Aorta (tissue), 5 donors: ENCODE results near the gene CCDC17. TPM values are rescaled to one million over a fixed set of nuclear protein-coding genes. Genes with fewer than 3 reads are reported as not detected.

Experiments
- ATAC-seq: fragments of 200-7000 bp; cut with Tn5 transposase; one replicate; pipeline ENCODE4 v1.9.1; 2022; ENCODE audit warnings: moderate library complexity; ENCODE audit not compliant: low FRiP score
- DNase-seq, 2 donors: peaks; one replicate each; pipeline ENCODE4 v3.0.0-alpha.2; 2020
- H3K27ac ChIP-seq, 2 donors: one replicate each; pipeline ENCODE4 v1.5.1; 2013; ENCODE audit warnings: low read length in 2 of 2, mild to moderate bottlenecking in 2 of 2, moderate library complexity in 2 of 2, control low read depth in 1 of 2, inconsistent platforms in 1 of 2, low read depth in 1 of 2
- H3K27me3 ChIP-seq, 2 donors: one replicate each; pipeline ENCODE4 v1.6.1; 2013; ENCODE audit warnings: control low read depth in 1 of 2, low read length in 1 of 2, mild to moderate bottlenecking in 1 of 2, moderate library complexity in 1 of 2; ENCODE audit not compliant: insufficient read depth in 2 of 2, control insufficient read depth in 1 of 2
- H3K36me3 ChIP-seq, 2 donors: one replicate each; pipeline ENCODE4 v1.6.1; 2013; ENCODE audit warnings: control low read depth in 1 of 2, low read length in 1 of 2, mild to moderate bottlenecking in 1 of 2; ENCODE audit not compliant: insufficient read depth in 2 of 2, control insufficient read depth in 1 of 2
- H3K4me1 ChIP-seq, 2 donors: one replicate each; pipeline ENCODE4 v1.6.1; 2013; ENCODE audit warnings: low read length in 2 of 2, control low read depth in 1 of 2, mild to moderate bottlenecking in 1 of 2, moderate library complexity in 1 of 2; ENCODE audit not compliant: insufficient read depth in 2 of 2, control insufficient read depth in 1 of 2
- H3K4me3 ChIP-seq, 2 donors: one replicate each; pipeline ENCODE4 v1.5.1; 2013; ENCODE audit warnings: low read length in 2 of 2, control low read depth in 1 of 2, mild to moderate bottlenecking in 1 of 2
- H3K9me3 ChIP-seq: one replicate; pipeline ENCODE4 v1.6.1; 2013; ENCODE audit warnings: mild to moderate bottlenecking, low read length; ENCODE audit not compliant: control insufficient read depth
- WGBS, 2 donors: extraction: QIAGEN DNeasy Blood & Tissue Kit; methylation state at CpG; one replicate each; pipeline ENCODE4 v1.1.7; 2013; 5-methylcytosine and 5-hydroxymethylcytosine counted together
- intact Hi-C, 2 donors: fragments of 100-400 bp; cut with DNase I; formaldehyde crosslinking; loops; one replicate each; pipeline versions ENCODE4 v1.14.2 to v1.15.0; 2022
- polyA plus RNA-seq, 2 donors: library from polyadenylated mRNA; stranded (reverse); fragments of 200-250 nt; gene quantifications; one replicate each; pipeline ENCODE4 v1.2.3, GENCODE V29; 2013
- total RNA-seq, 2 donors: library from RNA; stranded (reverse); fragmentation: NEBNext Ultra II Directional; extraction: Animal tissue kit (Norgen Biotek cat#: 25700); gene quantifications; one replicate each; pipeline ENCODE4 v1.2.1, GENCODE V29; 2021
- donor health status: healthy with polysubstance abuse.
- donor health status: Bipolar disorder and iron deficiency.
- donor health status: DM: no; HTN: no; CAD: no.
- donor health status: DM: no; HTN: no; CAD: no.
- donor health status: DM: yes; HTN: yes; CAD: no.

The CCDC17 gene
- total and polyA plus RNA-seq, 4 donors = 0.69 to 3.3 (median 1.8) TPM; not detected in 1

DNA sequence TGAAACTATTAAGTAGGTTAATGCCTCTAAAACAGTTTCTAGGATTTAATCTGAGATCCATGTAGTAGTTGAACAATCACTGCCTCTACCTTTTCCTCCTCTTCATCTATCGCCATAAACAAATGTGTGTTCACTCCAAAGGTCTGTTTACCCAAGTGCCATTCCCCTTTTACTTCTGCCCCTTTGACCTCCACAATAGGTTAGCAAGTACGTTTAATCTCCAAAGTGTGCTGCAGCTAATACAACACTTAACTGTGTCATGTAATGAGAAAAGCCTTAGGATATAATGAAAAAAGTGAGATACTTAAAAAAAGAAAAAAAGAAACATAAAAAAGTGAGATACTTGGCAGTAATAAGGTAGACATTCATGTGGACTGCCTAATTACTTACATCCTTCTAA, 34.3 kb upstream of the CCDC17 start:
- intact Hi-C loops = no loop called here
- ATAC-seq = no peak

DNA sequence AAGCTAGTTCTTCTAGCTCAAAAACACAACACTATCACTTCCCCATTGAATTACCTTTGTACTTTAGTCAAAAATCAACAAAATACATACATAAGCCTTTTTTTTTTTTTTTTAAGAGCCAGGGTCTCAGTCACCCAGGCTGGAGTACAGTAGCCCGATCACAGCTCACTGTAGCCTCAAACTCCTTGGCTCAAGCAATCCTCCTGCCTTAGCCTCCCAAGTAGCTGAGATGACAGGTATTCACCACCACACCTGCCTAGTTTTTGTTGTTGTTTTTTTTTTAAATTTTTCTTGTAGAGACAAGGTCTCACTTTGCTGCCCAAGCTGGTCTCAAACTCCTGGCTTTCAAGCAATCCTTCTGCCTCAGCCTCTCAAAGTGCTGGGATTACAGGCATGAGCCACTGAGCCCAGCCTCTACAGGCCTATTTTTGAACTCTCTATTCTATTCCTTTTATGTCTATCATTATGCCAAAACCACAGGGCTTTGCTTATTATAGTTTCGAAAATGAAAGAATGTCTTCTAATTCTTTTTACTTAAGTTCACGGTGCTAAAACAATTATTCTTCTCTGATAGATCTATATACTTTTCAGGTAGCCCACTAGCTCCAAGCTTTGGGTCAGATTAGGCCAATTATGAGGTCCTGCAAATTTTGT, 32.8 kb upstream of the CCDC17 start:
- no peak overlapping the region for H3K4me3 ChIP-seq
- ATAC-seq = no peak
- WGBS, 2 donors = 92 to 93% methylated on average over 3 of the region's 3 CpGs
- H3K4me1 ChIP-seq = no peaks in the 10 kb centered on the region
- intact Hi-C loops = no loop called here
- no peak overlapping the region for H3K27ac ChIP-seq
- H3K27me3 ChIP-seq = no peaks in the 10 kb centered on the region
- DNase-seq = no peak
- H3K36me3 ChIP-seq = peaks cover 3 to 10% of the 10 kb centered on the region in 2 donors
- no peaks in the 10 kb centered on the region for H3K9me3 ChIP-seq

More for the DNA sequence above, 34.3 kb upstream of the CCDC17 start:
- Histone ChIP-seq H3K4me1 (no peaks in the 10 kb centered on the region), H3K27ac (no peak overlapping the region), H3K4me3 (no peak overlapping the region), H3K27me3 (no peaks in the 10 kb centered on the region), H3K9me3 (no peaks in the 10 kb centered on the region), H3K36me3 (peaks cover 3 to 10% of the 10 kb centered on the region in 2 donors)
- 67 to 70% methylated on average over 2 of the region's 2 CpGs for WGBS, 2 donors
- DNase-seq = no peak

DNA sequence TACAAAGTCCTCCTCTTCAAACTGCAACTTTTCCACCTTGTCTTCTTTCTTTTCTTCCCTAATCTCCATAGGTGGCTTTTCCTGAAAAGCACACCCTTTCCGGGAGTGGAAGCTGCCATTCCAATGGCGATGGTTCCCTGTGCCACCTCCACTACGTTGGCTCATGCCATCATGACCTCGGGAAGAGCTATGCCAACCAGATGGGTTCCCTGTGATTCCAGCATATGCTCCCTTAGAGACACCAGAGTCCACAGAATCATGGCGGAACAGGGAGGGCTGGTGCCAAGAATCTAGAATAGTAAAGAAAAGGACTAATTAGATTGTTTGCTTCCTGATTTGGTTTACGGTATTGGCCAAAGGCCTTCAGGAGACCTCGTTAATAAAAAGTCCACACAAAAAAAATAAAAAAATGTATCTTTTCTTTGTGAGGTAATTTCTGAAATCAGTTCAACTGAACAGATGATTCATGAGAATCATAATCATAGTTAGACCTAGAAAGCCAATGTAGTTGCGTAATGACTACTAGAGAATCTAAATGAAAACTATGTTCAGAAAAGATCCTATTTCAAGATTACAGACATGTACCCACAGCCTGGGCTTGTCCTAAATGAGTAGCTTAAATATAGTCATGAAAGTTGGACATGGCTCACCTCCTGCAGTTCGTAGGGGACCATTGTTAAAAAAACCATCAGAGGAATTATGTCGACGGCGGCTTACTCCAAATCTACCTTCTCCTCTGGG, 30.9 kb upstream of the CCDC17 start:
- no peak for DNase-seq
- WGBS, 2 donors = 94 to 95% methylated on average over 12 of the region's 12 CpGs
- intact Hi-C loops = no loop called here
- H3K4me1 ChIP-seq = no peaks in the 10 kb centered on the region
- H3K27ac ChIP-seq = no peak overlapping the region
- no peak for ATAC-seq
- H3K4me3 ChIP-seq = no peak overlapping the region
- no peaks in the 10 kb centered on the region for H3K27me3 ChIP-seq
- H3K9me3 ChIP-seq = no peaks in the 10 kb centered on the region
- peaks cover 10 to 15% of the 10 kb centered on the region in 2 donors for H3K36me3 ChIP-seq

DNA sequence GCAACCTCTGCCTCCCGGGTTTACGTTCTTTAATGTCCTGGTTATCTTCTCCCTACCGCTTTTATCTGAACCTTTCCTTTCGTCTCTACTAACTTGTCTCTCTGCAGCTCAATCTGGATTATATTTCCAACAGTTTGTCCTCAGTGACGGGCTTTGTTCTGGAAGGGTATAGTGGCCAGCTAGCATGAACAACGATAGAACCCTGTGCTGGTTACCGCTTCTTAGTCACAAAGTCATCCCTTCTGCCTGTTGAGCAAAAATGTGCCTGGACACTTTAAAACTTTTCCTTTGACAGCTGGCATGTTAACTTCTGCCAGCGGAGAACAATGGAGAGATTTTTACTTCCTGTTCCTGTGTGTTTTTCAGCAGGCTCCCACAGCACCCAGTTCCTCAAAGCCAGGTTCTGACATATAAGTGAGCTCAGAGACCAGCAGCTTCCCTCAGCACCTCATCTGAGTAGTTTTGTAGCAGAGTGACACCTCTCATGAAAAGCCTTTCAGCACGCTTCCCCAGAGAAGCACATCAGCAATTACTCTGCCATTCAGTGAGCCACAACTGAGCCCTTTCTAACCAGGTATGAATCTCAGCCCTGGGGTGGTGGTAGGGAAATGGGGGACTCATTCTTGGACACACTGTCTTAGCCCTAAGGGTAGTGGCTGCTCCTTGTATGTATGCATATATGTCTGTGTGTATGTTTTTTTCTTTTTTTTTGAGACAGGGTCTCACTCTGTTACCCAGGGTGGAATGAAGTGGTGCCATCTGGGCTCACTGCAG, 23.6 kb upstream of the CCDC17 start:
- H3K36me3 ChIP-seq = peaks cover 7 to 8% of the 10 kb centered on the region in 2 donors
- no peaks in the 10 kb centered on the region for H3K27me3 ChIP-seq

DNA sequence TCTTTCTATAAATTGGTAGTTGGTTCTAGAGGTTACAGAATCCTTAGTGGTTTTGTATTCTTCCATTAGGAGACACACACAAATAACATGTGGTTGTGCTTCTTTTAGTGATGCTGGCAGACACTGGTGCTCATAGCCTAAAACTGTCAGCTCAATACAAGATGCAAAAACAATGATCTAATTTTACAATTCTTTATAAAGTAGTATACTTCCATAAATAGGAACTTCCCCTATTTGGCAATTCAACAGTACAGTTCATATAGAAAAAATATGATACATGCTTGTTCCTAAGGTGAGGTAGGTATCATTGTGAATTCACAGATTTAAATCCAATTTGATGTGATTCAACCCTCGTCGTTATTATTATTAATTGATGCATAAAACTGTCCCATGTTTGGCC, 20.8 kb upstream of the CCDC17 start:
- Histone ChIP-seq H3K9me3 (no peaks in the 10 kb centered on the region), H3K4me3 (no peak overlapping the region), H3K36me3 (peaks cover 4 to 10% of the 10 kb centered on the region in 2 donors), H3K27me3 (no peaks in the 10 kb centered on the region), H3K4me1 (no peaks in the 10 kb centered on the region), H3K27ac (no peak overlapping the region)
- DNase-seq (no peak), ATAC-seq (no peak)
- intact Hi-C loops = no loop called here
- WGBS, 2 donors = 88 to 89% methylated on average over 2 of the region's 2 CpGs

More for the DNA sequence above, 23.6 kb upstream of the CCDC17 start:
- H3K4me3 ChIP-seq = no peak overlapping the region
- WGBS, 2 donors = 67 to 80% methylated on average over 9 of the region's 9 CpGs
- no peak overlapping the region for H3K27ac ChIP-seq
- DNase-seq (no peak), ATAC-seq (no peak)
- no peaks in the 10 kb centered on the region for H3K9me3 ChIP-seq
- H3K4me1 ChIP-seq = no peaks in the 10 kb centered on the region
- intact Hi-C loops = no loop called here

DNA sequence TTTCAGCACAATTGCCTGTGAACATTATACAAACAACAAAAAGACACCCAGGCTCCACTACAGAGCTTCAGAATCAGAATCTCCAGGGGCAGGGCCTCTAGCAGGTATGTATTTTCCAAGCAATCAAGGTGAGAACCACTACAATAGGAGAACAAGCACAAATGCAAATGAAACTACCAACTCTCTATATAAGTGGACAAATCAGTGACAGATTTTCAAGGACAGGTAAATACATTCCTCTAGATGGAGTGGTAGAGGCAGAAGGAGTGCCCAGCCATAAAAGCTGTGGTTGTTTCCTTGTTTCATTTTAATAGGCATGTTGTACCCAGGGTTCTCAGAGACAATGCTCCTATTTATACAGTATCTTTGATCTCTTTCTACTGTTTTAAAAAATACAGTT, 20.1 kb upstream of the CCDC17 start:
- no peaks in the 10 kb centered on the region for H3K4me1 ChIP-seq
- intact Hi-C loops = no loop called here
- H3K27ac ChIP-seq = no peak overlapping the region
- no peaks in the 10 kb centered on the region for H3K27me3 ChIP-seq
- no peaks in the 10 kb centered on the region for H3K9me3 ChIP-seq
- ATAC-seq (no peak), DNase-seq (no peak)
- H3K36me3 ChIP-seq = peaks cover 4 to 10% of the 10 kb centered on the region in 2 donors
- no peak overlapping the region for H3K4me3 ChIP-seq

DNA sequence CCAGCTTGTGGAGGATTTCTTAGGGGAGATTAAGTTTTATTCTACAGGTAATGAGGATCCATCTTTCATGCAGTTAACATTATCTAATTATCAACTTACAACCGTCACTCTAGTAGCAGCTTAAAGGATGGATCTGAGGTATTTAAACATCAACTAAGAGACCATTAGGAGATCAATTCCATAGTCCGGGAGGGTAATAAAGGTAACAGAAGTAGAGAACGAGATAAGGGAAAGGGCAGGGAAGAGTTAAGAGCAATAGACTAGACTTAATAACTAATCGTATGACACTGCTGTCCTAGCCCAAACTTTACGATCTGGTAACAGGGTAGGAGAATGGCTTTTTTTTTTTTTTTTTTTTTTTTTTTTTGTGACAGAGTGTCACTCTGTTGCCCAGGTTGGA, 19.5 kb upstream of the CCDC17 start:
- H3K27me3 ChIP-seq = no peaks in the 10 kb centered on the region
- WGBS, 2 donors = 59 to 84% methylated on average over 5 of the region's 5 CpGs
- no peaks in the 10 kb centered on the region for H3K4me1 ChIP-seq
- H3K27ac ChIP-seq = no peak overlapping the region
- no peak for DNase-seq
- H3K9me3 ChIP-seq = no peaks in the 10 kb centered on the region
- no peak for ATAC-seq
- H3K4me3 ChIP-seq = no peak overlapping the region
- intact Hi-C loops = no loop called here
- peaks cover 4 to 10% of the 10 kb centered on the region in 2 donors for H3K36me3 ChIP-seq

DNA sequence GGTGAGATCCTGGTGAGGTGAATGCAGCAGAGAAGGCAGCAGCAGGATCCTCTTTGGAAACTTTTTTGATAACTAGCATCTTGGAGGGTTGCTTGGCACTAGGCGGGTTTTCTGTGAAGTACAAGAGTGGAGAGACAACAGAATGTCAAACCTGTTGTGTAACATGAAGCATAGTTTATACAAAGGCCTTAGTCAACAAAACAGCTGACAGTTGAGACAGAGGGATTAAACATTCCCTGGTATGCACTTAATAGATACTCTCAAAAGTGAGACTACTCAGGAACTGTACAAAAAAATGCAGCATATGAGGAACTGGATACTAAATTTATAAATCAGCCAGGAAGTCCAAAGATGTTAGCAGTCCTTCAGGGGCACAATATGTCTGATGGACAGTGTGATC, 16.4 kb upstream of the CCDC17 start:
- H3K27me3 ChIP-seq = no peaks in the 10 kb centered on the region
- ATAC-seq (no peak), DNase-seq (no peak)
- WGBS, 2 donors = 96 to 97% methylated on average over 1 of the region's 1 CpG
- intact Hi-C loops = no loop called here
- H3K36me3 ChIP-seq = peaks cover 4 to 8% of the 10 kb centered on the region in 2 donors
- H3K4me3 ChIP-seq = no peak overlapping the region
- H3K27ac ChIP-seq = no peak overlapping the region
- H3K9me3 ChIP-seq = no peaks in the 10 kb centered on the region
- no peaks in the 10 kb centered on the region for H3K4me1 ChIP-seq
